OCI-M2 (cell line): Measurements from ENCODE around the gene TP53I13.

Source experiments
- DNase-seq: peaks from one replicate; lab custom pipeline; 2025; ENCODE audit not compliant: unreplicated experiment; lab: John Stamatoyannopoulos, UW

The TP53I13 gene

DNA sequence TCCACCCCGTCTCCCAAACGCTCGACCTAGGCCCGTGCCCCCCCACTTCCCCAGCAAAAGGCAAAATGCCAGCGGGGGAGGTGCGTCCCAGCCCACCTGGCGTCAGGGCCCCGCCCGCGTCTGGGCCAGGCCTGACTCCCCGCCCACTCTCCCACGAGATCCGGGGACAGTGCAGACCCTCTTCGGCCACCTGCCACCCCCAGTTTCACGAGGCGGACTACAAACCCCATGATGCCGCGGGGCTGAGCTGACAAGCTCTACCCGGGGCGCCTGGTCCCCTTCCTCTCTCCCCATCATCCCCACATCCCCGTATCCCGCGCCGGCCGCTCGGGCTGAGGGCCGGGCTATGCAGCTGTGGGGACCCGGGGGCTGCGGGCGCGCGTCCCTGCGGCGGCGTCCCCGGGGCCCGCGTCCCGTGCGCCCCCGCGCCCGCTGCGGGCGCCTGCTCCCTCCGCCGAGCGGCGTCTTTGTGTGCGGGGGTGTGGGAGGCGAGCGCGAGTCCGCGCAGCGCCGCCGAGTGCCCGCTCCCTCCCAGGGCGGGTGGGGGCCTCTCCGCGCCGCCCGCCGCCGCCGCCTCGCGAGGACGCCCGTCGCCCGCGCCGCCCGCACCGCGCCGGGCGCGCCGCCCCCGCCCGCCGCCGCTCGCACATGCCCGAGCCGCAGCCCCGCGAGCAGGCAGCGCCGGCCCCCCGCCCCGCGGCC, 24.5 kb downstream of the TP53I13 start, which contains the start of gene ANKRD13B:
TSS of gene ANKRD13B (plus strand) at position 283 of the 702 bp plus-strand sequence. CDS start 490 bp downstream, outside the sequence.
- DNase-seq = no peak

DNA sequence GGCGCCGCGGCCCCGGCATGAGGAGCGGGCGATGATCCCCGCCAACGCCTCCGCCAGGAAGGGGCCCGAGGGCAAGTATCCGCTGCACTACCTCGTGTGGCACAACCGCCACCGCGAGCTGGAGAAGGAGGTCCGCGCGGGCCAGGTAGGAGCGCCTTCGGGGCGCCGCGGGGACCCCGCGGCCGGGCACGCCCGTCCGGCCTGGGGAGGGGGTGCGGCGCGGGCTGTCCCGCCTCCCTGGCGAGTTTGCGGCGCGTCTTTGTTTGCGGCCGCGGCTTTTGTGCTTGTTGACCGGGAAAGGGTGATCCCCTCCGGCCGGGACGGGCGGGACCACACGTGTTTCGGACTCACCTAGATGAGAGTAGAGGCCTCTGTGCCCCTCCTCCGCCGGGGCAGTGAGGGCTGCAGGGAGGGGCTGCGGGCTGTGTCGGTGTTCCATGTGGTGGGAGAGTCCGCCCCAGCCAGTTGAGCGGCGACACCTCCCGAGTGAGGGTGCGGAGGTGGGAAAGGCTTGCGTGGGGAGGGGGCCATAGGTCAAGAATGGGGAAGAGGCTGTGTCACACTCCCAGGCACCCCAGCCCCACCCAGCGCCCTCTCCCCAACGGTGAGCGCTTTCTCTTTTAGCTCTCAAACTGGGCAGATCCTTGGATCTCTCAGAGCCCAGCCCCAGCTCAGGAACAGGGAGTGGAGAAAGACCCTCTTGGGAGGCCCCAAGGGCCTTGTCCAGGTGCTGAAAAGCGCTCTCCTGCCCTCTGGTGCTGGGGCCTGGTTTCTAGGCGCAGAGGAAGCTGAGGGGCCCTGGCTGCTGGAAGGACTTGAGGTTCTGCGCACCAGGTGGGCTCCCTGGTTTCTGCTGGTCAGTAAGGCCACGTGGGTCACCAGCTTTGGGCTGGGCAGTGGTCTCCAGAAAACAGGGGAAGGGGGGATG, 25.4 kb downstream of the TP53I13 start:
- no peak for DNase-seq

DNA sequence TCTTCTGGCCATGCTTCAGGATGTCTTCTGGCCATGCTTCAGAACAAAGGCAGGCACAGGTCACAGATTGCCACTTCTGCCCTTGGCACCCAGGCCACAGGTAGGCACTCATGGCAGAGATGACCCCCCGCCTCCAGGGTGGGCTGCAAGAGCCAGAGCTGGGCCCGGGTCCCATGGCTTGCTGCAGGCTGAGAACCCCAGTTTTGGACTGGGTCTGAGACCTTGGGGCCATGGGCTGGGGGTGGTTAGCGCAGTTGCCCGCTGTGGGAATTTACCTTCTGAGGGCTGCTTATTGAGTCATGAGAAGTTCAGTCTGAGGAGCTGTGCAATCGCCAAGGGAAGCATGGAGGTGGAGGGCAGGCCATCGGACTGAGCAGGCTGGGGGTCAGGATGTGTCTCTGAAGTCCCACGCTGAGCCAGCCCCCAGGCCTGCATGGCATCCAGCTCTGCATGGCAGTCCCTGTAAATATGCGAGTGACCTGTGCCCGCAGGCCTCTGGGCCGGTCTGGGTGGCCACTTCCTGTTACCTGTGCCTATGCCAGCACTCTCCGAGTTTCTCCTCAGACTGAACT, 26.1 kb downstream of the TP53I13 start:
- no peak for DNase-seq

DNA sequence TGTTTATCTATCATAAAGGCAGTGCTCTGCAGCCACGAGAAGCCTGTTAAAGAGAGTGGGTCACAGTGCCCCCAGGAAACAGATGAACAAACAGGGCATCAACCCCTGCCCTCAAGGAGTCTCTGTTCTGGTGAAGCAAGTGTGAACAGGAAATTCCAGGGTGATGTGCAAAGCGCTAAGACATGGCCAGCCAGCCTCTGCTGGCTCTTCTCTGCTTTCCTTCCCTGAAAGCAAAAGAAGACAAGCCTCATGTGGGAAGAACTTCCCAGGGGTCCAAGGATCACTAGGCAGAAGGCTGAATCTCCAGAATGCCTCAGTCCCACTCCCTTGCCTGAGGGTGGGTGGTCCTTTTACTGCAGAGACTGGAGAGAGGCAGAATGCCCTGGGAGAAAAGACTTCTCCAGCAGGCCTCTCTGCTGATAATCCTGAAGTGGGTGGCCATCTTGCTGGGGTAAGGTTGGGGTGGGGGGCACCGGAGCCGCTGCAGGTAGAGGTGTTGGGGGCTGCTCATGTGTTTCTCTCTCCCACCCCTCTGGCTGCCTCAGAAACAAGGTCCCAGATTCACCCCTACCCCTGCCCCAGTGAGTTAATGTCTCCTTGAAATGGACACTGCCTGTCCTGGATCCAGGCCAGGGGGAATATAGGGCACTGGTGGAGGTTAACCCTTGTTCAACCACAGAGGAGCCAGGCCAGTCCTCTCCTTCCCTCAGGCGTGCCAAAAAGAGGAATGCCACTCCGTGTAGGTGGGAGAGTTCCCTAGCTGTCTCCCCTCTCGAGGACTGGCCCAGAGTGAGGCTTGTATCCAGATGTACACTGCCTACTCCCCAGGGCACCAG, 26.8 kb downstream of the TP53I13 start:
- no peak for DNase-seq

DNA sequence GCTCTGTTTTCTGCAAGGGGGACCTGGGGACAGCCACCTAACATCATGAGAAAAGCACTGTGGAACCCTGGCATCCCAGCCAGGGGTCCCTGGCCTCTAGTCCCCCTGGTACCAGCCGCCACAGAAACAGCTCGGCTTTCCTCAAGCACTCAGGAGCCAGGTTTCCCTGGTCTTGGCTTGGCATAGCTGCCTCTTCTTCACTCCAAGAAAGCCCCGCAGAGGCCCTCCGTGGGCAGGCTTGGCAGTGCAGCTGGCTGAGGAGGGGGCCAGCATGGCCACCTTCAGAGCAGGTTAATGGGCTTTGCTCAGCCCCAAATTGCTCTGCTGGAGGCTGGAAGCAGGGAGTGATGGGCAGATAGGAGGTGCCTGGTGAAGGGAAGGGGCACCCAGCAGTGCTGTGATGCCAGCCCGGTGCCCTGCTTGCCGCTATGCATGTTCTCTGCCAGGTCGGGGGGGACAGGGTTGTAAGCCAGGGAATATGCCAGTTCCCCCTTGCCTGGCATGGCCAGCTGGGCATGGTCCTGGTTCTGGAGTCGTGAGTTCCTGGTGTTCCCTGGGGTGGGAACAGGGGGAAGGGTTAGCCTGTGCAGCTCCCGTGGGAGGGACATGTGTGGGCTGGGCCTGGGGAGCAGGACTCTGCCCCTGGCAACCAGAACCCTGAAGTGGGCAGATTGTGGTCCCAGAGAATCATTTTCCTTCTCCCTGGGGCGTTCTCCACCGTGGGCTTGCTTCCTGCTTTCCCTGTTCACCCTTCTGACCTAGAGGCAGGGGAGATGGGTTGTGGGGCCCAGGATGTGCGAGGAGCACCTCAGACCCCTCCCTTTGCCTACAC, 27.7 kb downstream of the TP53I13 start:
- DNase-seq = no peak

DNA sequence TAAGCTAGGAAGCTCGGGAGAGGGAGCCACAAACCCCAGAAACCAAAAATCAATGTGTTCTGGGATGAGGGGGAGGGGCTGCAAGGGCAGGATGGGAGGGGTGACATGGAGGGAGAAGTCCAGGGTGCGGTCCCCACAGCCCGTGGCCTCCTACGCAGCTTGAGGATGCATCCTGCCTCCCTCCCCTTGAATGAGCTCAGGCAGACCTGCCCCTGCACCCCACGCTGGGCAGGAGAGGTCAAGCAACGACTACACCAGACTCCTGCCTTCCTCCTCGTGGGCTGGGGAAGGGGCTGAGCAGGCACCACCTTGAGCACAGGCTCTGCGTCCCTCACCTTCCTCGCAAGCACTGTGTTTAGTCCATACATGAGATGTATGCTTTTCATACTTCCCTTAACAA, 28.3 kb downstream of the TP53I13 start:
- DNase-seq = no peak

DNA sequence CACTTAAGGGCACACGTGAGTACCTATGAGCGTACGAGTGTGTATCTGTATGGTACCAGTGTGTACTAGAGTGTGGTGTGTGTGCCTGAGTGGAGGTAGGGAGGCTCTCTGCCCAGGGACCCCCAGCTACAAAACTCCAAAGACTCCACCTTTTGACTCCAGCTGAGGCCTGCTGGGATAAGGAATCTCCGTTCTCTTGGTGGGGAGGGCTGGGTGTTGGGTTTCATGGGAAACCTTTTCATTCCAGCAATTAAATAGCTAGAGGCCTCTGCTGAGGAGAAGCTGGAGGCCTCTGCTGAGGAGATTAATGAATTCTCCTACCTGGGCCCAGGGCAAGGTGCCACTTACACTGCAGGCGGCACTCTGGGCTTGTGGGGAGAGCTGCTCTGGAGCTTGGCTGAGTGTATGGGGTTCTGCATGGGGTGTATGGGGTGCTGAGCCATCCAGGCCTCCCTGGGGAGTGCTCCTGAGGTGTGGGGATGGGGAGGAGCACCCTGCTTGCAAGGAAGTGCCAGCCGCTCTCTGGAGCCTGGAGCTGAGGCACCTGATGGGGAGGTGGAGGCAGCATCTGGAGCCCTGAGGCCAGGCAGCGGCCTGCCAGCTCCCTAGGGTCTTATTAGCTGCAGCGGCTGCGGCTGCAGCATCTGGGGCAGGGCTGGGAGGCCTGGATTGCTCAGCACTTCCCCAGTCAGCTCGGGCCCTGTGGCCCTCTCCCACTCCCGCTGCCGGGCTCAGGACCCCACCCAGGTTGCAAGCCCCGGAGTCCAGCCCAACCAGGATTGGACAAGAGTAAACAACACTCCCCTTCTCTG, 29.1 kb downstream of the TP53I13 start:
- no peak for DNase-seq

DNA sequence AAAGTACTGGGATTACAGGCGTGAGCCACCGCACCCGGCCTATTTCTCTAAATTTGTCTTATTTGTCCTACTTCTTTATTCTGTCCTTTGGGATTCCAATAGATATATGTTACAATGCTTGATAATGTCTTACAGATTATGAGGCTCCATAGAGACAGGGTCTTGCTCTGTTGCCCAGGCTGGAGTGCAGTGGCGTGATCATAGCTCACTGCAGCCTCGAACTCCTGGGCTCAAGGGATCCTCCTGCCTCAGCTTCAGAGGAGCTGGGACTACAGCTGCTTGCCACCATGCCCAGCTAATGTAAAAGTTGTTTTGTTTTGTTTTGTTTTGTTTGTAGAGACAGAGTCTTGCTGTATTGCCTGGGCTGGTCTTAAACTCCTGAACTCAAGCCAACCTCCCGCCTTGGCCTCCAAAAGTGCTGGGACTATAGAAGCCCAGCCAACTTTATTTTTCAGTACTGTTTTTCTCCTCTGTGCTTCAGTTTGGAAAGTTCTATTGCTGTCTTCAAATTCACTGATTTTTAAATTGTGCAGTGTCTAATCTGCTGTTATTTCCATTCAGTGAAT, 34.7 kb downstream of the TP53I13 start:
- DNase-seq = no peak

DNA sequence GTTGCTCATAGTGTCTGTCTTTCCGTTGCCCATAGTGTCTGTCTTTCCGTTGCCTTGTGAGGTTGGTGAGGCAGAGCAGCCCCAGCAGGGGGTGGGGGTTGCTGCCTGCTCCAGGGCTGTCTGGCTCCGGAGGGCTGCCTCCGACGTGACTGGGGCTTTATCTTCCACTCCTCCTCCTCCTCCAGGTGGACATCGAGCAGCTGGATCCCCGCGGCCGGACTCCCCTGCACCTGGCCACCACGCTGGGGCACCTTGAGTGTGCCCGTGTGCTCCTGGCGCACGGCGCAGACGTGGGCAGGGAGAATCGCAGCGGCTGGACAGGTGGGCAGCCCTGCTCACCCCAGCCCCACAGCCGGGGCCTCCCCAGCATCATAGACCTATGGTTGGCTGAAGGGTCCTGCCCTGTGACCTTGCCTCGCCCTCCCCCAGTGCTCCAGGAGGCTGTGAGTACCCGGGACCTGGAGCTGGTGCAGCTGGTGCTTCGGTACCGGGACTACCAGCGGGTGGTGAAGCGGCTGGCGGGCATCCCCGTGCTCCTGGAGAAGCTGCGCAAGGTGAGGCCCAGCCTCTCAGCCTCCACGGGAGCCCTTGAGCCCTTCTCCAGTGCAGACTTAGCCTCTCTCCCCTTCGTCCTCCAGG, 39.2 kb downstream of the TP53I13 start:
- DNase-seq = no peak

DNA sequence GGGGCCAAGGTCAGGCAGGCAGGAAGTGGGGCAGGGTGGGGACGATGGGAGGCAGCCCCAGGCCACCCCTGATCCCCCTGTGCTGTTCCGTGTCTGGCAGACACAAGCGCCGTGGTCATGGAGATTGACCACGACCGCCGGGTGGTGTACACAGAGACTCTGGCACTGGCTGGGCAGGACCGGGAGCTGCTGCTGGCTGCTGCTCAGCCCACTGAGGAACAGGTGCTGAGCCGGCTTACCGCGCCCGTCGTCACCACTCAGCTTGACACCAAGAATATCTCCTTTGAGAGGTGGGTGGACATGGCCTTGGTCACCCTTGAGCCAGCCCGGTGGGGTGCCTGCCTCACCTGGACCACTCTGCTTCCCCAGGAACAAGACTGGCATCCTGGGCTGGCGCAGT, 40.5 kb downstream of the TP53I13 start:
- no peak for DNase-seq

DNA sequence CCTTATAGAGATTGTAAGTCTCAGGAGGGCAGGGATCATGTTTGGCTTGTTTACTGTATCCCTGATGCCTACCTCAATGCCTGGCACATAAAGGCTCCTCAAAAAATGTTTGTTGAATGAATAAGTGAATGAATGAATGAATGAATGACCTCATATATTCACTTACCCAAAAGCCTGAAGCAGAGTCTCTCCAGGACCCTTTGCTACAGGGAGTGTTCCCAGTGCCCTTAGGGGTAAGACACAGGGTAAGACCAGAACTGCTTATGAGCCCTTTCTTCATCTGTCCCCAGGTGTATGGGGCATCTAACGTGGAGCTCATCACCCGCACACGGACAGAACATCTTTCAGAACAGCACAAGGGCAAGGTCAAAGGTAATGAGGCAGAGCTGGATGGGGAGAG, 41.9 kb downstream of the TP53I13 start:
- DNase-seq = no peak

DNA sequence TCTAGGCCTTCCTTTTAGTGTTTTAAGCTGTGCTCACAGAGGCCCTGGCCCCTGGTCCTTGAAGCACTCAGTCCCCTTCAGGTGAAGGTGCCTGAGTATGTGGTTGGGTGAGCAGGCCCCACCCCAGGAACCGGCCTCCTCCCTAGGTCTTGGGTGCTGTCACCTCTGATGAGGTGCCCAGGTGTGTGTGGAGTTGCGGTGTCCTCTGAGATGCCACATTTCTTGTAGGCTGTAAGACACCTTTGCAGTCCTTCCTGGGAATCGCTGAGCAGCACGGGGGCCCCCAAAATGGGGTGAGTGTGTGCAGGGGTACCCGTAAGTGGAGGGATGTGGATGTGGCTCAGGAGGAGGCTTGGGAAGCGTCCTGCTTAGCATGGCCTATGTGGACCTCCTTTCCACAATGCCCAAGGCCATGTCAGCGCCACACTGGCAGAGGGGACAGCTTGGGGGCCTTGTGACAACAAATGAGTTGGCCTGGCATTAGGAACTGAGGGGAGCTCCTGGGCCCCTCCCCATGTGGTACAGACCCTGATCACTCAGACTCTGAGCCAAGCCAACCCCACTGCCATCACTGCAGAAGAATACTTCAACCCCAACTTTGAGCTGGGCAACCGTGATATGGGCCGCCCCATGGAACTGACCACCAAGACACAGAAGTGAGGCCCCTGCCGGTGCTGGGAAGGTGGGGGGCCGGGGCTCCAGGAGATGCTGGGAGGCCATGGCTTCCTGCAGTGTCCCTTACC, 43.0 kb downstream of the TP53I13 start:
- no peak for DNase-seq

DNA sequence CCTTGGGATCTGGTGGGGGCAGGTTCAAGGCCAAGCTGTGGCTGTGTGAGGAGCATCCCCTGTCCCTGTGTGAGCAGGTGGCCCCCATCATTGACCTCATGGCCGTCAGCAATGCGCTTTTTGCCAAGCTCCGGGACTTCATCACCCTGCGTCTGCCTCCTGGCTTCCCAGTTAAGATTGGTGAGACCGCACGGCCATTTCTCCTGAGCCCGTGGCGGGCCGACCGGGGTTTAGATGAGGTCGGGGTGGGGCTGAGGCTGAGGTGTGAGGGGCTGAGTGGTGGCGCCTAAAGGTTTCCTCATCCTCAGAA, 43.5 kb downstream of the TP53I13 start:
- no peak for DNase-seq

DNA sequence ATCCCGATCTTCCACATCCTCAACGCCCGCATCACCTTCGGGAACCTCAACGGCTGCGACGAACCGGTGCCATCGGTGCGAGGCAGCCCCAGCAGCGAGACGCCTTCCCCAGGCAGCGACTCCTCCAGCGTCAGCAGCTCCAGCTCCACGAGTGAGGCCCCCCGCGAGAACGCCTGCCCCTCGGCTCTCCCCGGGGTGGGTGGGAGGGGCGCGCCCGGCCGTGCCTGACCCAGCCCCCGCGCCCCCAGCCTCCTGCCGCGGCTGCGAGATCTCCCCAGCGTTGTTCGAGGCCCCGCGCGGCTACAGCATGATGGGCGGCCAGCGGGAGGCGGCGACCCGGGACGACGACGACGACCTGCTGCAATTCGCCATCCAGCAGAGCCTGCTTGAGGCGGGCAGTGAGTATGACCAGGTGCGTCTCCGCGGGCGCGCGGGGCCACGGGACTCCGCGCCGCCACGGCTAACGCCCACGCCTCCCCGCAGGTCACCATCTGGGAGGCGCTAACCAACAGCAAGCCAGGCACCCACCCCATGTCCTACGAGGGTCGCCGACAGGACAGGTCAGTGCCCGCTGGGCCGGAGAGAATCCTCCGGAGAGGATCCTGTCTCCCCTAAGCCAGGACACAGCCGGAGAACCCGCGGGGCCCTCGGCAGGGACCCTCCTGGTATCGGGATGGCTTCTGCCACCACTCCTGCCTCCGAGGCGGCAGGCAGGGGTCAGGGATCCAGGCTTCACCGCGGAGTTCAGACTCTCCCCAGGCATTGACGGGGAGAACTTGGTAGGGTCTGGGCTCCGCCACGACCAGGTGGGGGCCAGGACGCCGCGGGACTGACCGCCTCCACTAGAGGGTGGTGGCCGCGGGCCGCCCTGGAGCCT, 44.1 kb downstream of the TP53I13 start:
- DNase-seq = no peak

DNA sequence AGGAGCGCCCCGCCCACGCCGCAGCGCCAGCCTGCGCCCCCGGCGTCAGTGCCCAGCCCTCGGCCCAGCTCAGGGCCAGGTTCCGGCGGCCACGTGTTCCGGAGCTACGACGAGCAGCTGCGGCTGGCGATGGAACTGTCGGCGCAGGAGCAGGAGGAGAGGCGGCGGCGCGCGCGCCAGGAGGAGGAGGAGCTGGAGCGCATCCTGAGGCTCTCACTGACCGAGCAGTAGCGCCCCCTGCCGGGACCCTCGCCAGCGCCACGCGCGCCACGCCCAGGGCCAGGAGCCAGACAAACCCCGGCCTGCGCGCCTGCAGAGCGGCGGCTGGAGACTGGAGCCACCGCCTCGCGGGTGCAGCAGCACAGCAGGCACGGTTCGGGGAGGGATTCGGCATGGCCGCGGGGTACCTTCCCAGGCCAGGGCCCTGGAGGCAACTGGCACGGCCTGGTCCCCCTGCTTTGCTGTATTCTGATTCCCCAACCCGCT, 44.9 kb downstream of the TP53I13 start:
- DNase-seq = no peak

DNA sequence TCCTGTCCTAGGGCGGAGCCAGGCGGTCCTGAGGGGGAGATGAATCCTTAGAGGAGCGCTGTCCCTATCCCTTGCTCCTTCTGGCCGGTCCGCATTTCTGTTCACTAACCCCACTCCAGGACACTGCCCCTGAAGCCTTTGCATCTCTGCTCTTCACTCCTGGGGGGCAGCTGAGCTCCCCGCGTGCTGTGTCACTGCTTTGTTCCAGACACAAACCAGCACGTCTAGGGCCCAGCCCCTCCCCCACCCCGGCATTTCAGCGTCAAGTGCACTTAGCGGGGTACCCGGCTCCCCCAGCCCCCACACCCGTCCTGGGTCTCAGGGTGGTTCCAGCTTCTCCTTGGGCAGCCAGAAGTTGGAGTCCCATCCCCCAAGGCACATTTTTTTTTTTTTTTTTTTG, 45.4 kb downstream of the TP53I13 start:
- DNase-seq = no peak
